ENCODE results near the gene KIFAP3.

Gene KIFAP3

GRCh38 chr1:169995993-169996392 is 78.5 kb downstream of the KIFAP3 start:
- no peak for DNase-seq (ENCODE audit: low read depth in 1 of 2, low spot score in 1 of 2)

DNA sequence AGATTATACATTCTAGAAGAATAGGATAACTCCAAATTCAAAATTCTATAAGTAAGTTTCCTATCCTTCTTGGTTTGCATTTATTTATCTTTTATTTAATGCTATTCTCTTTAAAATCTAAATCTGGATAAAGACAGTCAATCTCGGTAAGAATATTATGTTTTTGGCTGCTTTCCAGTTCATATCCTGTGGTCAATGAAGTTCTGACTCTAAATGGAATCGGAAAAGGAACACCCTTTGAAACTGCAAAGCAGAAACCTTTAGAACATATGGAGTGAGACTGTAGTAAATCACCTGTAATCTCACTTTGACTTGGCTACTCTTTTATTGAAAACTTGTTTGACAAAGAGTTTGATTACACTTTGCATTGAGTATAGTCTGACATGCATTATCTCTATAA is 85.2 kb downstream of the KIFAP3 start:
- DNase-seq (ENCODE audit: low read depth in 1 of 2, low spot score in 1 of 2) = no peak

- DNase-seq (ENCODE audit: low read depth in 1 of 2, low spot score in 1 of 2) = no peak
These were observed 88.7 kb downstream of the KIFAP3 start for GRCh38 chr1:169985757-169986156.

DNA sequence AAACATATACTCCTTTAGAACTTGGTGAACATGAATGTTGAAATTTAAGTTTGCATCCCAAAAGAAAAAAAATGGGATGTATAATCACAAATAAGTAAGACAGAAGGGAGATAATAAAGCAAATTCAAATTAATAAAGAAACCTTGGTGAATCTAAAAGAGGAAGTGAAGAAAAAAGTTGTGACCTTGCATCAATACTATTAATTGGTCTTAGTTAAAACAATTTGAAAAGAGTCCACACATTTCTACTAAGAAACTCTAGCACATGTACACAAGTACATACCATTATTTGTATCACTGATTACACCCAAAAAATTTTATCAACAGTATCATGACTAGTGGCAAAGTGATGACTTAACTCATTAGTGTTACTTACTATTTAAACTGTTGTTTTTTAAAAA is 100.4 kb downstream of the KIFAP3 start:
- no peak for DNase-seq (ENCODE audit: low read depth in 1 of 2, low spot score in 1 of 2)

- DNase-seq (ENCODE audit: low read depth in 1 of 2, low spot score in 1 of 2) = no peak
These were observed 104.4 kb downstream of the KIFAP3 start for GRCh38 chr1:169970114-169970513.

DNA sequence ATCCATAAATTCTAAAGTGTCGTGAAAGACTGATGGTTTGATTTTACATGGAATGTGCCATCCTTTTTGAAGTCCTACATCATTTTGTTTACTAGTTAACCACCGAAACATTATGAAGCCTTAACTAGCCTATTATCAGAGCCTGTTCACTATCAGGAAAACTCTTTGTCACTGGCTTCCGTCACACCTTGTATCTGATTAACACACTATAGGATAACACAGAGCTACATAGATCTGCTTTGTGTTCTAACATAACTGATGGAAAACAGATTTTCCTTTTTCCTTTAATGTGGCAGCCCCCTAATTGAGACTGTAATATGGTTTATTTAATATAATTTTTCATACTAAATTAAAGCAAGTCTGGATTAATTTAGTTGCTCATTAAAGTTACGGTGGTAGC is 106.3 kb downstream of the KIFAP3 start:
- DNase-seq (ENCODE audit: low read depth in 1 of 2, low spot score in 1 of 2) = no peak

DNA sequence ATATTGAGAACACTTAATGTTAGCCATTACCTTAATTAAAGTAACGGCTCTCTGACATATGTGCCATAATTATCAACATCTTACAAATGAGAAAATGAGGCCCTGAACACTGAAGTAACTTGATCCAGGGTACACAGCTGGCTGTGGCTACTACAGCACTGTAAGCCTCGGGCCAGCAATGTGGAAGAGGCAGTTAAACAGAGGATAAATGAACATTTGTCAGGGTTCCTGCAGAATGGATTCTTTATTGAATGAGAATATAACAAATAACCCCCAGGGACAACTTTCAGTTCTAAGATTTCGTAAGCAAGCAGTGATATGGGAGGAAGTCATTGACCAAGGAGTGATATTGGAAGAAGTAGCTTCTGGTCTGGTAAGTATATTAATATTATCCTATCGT is 110.3 kb downstream of the KIFAP3 start:
- DNase-seq (ENCODE audit: low read depth in 1 of 2, low spot score in 1 of 2) = no peak

DNA sequence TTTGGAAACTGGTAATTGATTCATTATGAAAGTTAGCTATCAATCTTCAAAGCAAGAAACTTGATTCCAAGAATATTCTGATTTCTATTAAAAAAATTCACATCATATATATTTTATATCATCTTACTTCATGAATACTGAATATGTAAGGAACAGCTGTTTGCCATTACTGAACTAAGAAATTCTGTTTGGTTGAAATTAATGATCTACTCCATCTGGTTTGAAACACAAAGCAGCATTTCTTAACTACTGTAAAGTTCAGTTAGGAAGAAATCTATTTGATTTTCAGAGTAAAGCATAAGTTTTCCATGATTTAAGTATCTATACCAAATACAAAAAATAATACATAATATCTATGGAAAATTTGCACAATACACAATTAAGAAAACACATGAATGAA is 114.8 kb downstream of the KIFAP3 start:
- DNase-seq (ENCODE audit: low read depth in 1 of 2, low spot score in 1 of 2) = no peak

- no peak for DNase-seq (ENCODE audit: low read depth in 1 of 2, low spot score in 1 of 2)
These were observed 115.5 kb downstream of the KIFAP3 start for GRCh38 chr1:169958987-169959386.

- DNase-seq (ENCODE audit: low read depth in 1 of 2, low spot score in 1 of 2) = no peak
These were observed 116.6 kb downstream of the KIFAP3 start for GRCh38 chr1:169957884-169958283.

GRCh38 chr1:169951108-169951507 is 123.4 kb downstream of the KIFAP3 start:
- DNase-seq (ENCODE audit: low read depth in 1 of 2, low spot score in 1 of 2) = no peak

- no peak for DNase-seq (ENCODE audit: low read depth in 1 of 2, low spot score in 1 of 2)
These were observed 125.4 kb downstream of the KIFAP3 start for GRCh38 chr1:169949139-169949538.

DNA sequence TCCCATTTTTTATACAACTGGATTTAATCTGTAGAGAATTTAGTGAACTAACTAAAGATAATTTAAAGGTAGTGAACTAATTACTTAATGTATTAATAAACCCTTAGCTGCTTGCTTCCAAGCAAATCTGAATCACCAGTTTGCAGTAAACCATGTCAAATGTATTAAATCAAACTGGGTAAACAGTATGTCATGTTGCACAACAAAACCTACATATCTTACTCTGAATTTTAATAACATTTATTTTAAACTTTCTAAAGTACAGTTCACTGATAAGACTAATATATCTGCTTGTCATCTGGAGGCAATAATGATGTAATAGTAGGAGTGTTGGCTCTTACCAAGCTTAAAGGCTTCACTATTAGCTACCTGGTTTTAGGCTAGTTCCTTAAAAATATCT is 128.3 kb downstream of the KIFAP3 start:
- DNase-seq (ENCODE audit: low read depth in 1 of 2, low spot score in 1 of 2) = no peak

DNA sequence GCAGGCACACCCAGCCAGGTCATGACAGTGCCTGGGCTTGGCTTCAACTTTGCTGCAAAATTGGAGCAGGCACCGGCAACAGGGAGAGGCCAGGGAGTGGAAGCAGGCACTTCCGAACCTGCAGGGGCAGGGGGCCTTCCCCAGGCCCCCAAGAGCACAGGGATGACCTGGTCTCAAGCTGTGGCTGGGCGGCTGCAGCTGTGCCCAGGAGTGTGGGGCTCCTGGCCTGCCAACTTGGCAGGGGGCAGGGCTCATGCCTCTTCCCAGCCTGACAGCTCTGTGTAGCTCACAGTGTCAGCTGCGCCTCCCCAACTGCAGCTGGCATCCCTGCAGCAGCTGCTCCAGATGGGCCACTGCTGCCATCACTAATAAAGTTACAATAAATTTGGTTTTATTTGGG is 129.3 kb downstream of the KIFAP3 start:
- no peak for DNase-seq (ENCODE audit: low read depth in 1 of 2, low spot score in 1 of 2)

- DNase-seq (ENCODE audit: low read depth in 1 of 2, low spot score in 1 of 2) = no peak
These were observed 129.9 kb downstream of the KIFAP3 start for GRCh38 chr1:169944621-169945020.

- DNase-seq (ENCODE audit: low read depth in 1 of 2, low spot score in 1 of 2) = no peak
These were observed 130.4 kb downstream of the KIFAP3 start for GRCh38 chr1:169943963-169944526.

- no peak for DNase-seq (ENCODE audit: low read depth in 1 of 2, low spot score in 1 of 2)
These were observed 132.3 kb downstream of the KIFAP3 start for GRCh38 chr1:169941982-169942830.

GRCh38 chr1:169933984-169934725 is 140.3 kb downstream of the KIFAP3 start:
- DNase-seq (ENCODE audit: low read depth in 1 of 2, low spot score in 1 of 2) = no peak

DNA sequence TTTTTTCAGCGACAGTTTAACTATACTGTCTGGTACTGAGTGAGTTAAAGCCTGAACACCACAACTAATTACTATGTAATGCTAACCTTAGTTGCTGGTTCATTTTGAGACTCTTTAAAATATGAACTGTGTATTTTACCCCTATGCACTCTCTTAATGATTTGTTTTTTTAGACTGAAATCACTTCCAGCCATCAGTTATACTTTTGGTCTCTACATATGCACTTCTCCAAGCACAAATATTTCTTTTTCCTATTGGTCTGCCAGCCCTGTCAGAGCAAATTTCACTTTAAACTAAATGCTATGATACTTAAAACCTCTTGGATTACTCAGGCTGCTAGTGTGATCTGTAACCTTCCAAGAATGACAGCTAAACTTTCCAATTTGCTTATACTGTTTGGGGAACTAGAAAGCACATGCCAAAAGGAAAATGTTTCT is 142.7 kb downstream of the KIFAP3 start:
- DNase-seq (ENCODE audit: low read depth in 1 of 2, low spot score in 1 of 2) = no peak

- no peak for DNase-seq (ENCODE audit: low read depth in 1 of 2, low spot score in 1 of 2)
These were observed 145.3 kb downstream of the KIFAP3 start for GRCh38 chr1:169929210-169929526.

DNA sequence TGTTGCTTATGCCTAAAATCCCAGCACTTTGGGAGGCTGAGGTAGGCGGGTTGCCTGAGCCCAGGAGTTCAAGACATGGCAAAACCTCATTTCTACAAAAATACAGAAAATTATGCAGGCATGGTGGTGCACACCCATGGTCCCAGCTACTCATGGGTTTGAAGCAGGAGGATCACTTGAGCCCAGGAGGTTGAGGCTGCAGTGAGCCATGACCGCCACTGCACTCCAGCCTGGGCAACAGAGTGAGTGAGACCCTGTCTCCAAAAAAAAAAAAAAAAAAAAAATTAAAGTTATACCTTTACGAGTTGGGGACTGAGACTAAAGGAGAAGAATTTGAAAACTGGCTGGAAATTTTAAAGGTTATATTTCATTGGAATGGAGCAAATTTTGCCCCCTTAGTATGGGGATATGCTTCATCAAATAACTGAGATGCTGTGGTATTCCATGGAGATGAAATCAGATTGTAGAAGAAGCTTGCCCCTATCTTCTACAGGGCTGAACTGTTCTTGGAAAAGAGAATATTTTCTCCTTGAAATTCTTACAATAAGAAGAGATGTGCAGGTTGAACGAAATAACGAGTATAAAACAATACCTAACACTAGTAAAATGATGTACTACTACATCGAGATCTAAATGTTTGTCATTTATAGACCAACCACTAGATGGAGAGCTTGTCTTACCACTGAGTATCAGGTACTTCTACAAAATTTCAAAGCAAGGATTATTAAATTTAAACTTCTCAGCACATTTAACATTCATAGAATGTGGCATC is 145.9 kb downstream of the KIFAP3 start:
- no peak for DNase-seq (ENCODE audit: low read depth in 1 of 2, low spot score in 1 of 2)
